Fibroblast of mammary gland (primary cell): ENCODE data around the gene FAM81A.

ENCODE experiments used
- DNase-seq: peaks from one replicate; pipeline ENCODE4 v3.0.0-alpha.2; 2010; ENCODE audit warnings: low read depth
- H3K4me3 ChIP-seq: 2 replicates; pipeline ENCODE4 v1.5.1; 2011; ENCODE audit warnings: low read depth, mild to moderate bottlenecking, low read length, moderate library complexity; ENCODE audit not compliant: control insufficient read depth
- TF ChIP-seq, protein P1 (sequence below): conservative IDR thresholded peaks from 2 replicates; pipeline ENCODE4 v1.5.1; 2011; ENCODE audit warnings: low read depth, low read length, inconsistent platforms; ENCODE audit not compliant: control insufficient read depth, insufficient read depth

The FAM81A gene

DNA sequence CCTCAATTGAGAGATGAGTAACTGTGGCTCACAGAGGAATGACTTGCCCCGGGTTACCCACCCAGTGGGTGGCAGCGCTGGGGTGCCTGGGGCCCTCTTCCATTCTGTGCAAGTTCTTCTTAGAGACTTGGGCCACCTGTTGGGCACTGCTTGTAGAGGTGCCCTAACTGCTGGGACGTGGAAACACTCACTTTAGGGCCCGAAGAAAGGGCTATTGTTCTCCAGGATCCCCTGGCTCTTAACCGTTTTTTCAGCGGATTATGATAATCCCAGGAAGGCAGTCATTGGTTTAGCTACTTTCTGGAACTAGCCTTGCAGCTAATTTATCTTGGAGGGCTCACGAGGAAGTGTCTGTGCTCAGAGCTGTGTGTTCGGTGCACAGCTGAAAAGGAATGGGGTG is 107.6 kb downstream of the FAM81A start:
- no peak overlapping the region for H3K4me3 ChIP-seq
- DNase-seq: no peak
- TF ChIP-seq, protein P1, sequence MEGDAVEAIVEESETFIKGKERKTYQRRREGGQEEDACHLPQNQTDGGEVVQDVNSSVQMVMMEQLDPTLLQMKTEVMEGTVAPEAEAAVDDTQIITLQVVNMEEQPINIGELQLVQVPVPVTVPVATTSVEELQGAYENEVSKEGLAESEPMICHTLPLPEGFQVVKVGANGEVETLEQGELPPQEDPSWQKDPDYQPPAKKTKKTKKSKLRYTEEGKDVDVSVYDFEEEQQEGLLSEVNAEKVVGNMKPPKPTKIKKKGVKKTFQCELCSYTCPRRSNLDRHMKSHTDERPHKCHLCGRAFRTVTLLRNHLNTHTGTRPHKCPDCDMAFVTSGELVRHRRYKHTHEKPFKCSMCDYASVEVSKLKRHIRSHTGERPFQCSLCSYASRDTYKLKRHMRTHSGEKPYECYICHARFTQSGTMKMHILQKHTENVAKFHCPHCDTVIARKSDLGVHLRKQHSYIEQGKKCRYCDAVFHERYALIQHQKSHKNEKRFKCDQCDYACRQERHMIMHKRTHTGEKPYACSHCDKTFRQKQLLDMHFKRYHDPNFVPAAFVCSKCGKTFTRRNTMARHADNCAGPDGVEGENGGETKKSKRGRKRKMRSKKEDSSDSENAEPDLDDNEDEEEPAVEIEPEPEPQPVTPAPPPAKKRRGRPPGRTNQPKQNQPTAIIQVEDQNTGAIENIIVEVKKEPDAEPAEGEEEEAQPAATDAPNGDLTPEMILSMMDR: no peak

DNA sequence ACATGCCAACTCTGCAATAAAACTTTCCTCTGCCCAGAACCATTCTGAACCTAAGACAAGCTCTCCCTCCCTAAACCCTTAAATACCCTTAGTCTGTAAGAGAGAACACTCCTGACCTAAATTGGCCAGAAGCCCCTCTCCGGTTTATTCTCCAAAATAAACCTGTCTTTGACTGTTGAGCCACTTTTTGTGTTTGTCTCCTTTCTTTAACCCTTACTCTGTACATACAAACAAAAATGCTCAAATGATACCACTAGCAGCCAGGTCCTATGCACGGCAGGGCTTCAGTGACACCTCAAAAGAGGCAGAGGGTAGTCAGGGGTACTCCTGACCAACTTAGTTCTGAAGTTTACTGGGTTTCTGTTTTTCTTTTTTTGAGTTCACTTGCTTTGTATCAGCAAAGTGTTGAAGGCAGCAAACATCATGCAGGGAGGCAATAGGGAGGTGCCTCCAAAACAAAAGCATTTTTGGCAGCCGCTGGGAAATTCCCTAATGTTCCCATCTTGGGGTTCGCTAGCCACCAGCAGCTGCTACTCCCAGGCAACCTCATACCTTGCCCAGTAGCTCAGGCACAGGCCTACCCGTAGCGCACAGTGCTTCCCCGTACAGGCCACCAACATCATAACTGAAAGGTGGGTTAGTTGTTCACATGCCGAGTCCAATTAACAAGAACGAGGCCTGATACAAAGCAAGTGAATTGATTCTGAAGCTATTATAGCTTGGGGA is 110.7 kb downstream of the FAM81A start:
- DNase-seq: no peak
- TF ChIP-seq, protein P1: no peak
- no peak overlapping the region for H3K4me3 ChIP-seq

DNA sequence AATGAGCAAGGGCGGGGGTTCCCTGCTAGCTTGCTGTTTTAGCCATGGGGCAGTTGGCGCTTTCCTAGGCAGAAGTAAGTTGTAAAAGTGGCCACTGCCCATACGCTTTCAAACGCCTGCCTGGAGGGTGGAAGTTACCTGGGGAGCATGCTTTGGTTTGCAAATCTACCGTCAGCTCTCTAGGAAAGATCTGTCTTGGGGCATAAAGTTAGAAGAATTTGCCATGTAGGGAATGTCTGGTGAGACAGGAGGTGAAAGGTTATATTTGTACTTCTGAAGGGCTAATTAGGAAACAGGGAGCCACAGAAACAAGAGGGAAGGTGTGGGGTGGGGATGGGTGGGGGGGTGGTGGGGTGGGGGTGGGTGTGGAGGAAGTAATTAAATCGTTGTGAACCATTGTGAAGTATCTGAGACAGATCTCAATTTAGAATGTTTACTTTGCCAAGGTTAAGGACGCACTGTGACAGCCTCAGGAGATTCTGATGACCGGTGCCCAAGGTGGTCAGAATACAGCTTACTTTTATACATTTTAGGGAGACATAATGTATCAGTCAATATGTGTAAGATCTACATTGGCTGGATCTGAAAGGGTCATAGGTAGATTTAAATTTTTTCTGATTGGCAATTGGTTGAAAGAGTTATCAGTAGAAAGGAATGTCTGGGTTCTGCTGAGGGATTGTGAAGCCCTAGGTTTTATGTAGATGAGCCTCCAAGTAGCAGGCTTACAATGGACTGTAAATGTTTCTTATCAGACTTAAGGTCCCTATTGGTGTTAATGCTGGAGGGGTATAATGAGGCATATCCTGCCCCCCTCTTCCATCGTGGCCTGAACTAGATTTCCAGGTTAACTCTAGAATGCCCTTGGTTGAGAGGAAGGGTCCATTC is 111.6 kb downstream of the FAM81A start:
- TF ChIP-seq, protein P1: no peak
- H3K4me3 ChIP-seq: no peak overlapping the region

DNA sequence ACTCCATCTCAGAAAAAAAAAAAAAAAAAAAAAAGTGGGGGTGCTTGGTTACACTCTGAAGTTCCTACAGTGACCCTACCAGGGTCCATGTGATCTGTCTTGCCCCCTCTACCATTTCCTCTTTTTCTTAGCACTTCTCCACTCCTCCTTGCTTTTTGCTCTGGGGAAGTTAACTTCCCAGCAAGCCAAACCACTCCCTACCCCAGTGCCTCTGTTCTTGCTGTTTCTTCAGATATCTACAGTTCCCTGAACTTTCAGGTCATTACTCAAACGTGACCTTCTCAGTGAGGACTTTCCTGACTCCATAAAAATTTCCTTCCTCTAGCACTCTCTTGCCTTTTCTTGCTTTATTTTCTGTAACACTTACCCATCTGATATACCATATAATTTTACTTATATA is 112.5 kb downstream of the FAM81A start:
- TF ChIP-seq, protein P1: no peak
- H3K4me3 ChIP-seq: no peak overlapping the region
- no peak for DNase-seq

More for the DNA sequence above, 111.6 kb downstream of the FAM81A start:
- no peak for DNase-seq

DNA sequence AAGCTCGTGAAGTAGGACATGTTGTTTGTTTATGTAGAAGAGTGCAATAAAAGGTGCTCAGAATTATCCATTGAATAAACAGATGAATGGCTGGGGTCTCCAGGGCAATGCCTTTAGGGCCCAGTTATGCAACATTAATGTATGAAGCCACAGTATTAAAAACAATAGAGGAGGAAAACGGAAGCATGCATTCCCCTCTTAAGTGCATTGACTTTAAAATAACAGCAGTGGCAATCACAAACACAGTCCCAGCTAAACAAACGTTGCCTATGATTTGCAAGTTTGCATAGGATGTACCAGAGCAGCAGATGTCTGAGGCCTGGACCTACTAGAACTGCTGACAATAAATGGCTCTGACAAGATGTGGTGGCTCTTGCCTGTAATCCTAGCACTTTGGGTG is 113.0 kb downstream of the FAM81A start:
- DNase-seq: no peak
- TF ChIP-seq, protein P1: no peak
- no peak overlapping the region for H3K4me3 ChIP-seq

DNA sequence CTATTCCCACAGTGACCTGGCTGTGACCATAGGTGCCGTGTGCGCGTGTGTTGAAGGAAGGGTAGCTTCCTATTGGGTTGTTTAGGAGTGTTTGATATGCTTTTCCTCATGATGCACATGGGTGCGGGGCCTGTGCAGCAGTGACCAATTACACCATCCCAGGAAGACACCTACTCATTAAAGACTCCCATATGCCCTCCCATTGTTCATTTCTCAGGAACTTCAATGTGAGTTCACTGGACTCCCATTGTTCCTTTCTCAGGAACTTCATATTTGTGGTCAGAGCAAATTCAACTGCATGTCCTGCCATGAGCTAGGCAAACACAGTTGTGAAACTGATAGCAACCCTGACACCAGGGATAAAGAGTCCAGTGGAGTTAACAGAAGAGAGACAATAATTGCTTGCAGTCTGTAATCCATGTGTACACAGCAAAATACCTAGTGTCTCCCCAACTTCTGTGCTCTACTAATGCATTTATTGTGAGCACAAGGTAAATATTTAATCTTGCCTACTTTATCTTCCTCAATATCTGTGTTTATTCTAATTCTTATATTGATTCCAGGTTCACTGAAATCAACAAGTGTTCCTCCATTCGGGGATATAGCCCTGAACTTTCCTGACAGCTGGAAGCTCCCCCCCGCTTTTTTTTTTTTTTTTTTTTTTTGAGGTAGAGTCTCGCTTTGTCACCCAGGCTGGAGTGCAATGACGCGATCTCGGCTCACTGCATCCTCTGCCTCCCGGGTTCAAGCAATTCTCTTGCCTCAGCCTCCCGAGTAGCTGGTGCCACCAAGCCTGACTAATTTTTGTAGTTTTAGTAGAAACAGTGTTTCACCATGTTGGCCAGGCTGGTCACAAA is 116.1 kb downstream of the FAM81A start:
- TF ChIP-seq, protein P1: no peak
- peak; percentile 26 for DNase-seq
- H3K4me3 ChIP-seq: no peak overlapping the region
